NCI-H345 (cell line): ENCODE measurements around the gene IGFL3.
A peak's percentile ranks its signal among the peaks of the same experiment; 100 is the strongest.

Experiments used
- DNase-seq: peaks from one replicate; lab custom pipeline; 2025; lab: John Stamatoyannopoulos, UW

The IGFL3 gene

DNA sequence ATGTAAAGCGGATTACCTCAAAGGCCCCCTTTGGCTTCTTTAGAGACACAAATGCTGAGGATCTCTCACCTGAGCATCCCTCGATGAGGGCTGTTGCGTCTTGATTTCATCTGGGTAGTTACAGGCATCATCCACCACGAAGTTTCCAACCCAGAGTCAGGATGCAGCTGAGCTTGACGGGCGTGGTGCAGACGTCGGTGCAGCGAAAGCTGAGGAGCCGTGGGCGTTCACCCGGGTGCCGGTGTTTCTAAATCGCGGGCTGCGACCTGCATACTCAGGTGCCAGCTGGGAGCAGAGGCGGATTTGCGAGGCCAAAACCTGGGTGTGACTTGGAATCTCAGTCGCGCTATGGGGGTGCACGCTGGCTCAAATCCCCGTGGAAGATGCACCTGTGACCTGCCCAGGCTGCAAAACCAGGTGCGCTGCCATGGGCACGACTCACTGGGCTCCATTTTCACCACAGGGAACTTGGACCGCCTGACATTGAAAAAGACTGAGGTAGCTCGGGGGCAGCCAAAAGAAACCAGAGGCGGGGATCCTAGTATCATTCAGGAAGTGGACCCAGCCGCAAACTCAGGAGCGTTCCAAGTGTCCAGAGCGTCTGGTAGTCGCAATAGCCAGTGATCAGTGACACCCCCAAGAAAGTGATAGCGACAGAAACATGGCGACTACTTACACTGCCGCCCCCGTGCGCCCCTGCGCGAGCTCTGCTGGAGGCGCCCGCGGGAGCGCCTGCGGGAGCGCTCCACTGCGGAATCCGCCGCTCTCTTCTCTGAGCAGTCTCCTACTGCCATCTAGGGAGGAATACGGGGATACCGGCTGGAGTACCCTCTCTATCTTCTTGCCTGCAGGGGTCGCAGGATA is 47.3 kb downstream of the IGFL3 start:
- DNase-seq = peak; percentile 88

DNA sequence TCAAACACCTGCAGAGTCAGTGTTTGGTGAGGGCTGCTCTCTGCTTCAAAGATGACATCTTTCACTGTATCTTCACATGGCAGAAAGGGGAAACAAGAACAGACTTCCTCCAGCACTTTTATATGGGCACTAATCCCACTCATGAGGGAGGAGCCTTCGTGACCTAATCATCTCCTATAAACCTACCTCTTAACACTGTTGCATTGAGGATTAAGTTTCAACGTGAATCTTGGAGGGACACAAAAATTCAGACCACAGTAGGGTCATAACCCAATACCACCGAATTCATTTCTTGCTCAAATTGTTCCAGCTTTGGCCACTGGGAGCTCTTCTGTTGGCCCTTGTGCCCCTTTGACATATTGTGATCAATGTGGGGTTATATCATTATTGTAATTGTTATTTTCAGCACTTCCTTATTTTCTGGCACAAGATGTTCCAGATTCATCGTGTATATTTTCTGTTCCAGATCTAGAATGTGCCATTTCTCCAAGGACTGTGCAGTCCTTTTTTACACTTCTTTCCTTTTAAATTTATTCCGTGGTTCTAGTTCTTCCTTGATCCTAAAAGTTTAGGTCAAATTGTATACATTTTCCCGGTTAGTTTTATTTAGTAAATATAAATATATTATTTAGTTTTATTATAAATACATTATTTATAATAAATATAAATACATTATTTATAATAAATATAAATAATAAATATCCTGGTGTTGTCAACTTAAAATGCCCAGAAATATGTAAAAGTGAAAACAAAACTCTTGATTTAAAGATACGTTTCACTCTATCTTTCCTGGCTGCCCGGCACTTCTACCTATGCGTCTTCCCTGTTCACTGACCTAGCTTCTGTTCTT is 48.2 kb downstream of the IGFL3 start:
- no peak for DNase-seq

DNA sequence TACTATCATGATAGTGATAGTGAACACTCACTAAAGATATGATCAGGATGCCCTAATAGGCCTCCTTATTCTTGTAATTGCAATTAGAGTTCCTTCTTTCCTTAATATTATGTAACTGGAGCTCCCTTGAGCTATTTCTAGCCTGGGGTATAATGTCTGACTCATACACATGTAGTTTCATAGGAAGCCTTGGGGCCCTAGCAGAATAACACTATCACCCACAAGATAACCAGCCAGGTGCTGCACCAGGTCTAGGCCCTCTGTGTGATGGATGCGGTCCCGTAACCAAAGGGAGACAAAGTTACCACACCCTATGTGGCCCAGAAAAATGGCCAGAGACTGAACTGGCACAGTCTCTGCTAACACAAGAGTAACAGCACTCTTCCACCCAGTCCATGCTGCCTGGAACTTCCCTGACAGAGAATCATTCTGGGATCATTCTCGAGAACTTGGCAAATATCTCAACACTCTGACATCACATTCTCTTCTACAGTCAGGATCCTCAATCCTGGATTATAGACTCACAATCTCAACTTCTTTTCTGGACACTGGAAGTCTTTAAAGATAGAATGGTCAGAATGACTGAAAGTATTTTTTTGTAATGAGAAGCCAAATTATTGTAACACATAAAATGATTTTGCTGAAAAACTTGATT is 51.1 kb downstream of the IGFL3 start:
- no peak for DNase-seq
